ENCODE results near the gene PCCA. TPM values are rescaled to one million over a fixed set of nuclear protein-coding genes. Genes with fewer than 3 reads are reported as not detected.

PCCA gene
- total and polyA plus RNA-seq, 7 donors, result 18.0 to 45.6 (median 42.8) TPM

GRCh38 chr13:100298116-100298681, 209.3 kb downstream of the PCCA start:
- H3K27ac ChIP-seq, result no peak overlapping the region
- H3K4me3 ChIP-seq, result no peak overlapping the region
- 93 to 96% methylated on average over 2 of the region's 2 CpGs for WGBS, 2 donors
- no peaks in the 10 kb centered on the region for H3K27me3 ChIP-seq
- no peaks in the 10 kb centered on the region for H3K4me1 ChIP-seq
- intact Hi-C loops (cut with DNase I), result no loop called here
- no peak for TF ChIP-seq POLR2AphosphoS5 (IDR thresholded peaks at IDR 0.05)
- no peak for TF ChIP-seq POLR2A (IDR thresholded peaks at IDR 0.05)
- no peak for TF ChIP-seq EP300 (IDR thresholded peaks at IDR 0.05)
- TF ChIP-seq, protein P1, sequence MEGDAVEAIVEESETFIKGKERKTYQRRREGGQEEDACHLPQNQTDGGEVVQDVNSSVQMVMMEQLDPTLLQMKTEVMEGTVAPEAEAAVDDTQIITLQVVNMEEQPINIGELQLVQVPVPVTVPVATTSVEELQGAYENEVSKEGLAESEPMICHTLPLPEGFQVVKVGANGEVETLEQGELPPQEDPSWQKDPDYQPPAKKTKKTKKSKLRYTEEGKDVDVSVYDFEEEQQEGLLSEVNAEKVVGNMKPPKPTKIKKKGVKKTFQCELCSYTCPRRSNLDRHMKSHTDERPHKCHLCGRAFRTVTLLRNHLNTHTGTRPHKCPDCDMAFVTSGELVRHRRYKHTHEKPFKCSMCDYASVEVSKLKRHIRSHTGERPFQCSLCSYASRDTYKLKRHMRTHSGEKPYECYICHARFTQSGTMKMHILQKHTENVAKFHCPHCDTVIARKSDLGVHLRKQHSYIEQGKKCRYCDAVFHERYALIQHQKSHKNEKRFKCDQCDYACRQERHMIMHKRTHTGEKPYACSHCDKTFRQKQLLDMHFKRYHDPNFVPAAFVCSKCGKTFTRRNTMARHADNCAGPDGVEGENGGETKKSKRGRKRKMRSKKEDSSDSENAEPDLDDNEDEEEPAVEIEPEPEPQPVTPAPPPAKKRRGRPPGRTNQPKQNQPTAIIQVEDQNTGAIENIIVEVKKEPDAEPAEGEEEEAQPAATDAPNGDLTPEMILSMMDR (IDR thresholded peaks at IDR 0.05), result no peak
- H3K36me3 ChIP-seq, result peaks cover 0 to 3% (median 0%) of the 10 kb centered on the region in 4 donors
- no peak for DNase-seq
- H3K9me3 ChIP-seq, result no peaks in the 10 kb centered on the region

GRCh38 chr13:100298691-100299090, 209.8 kb downstream of the PCCA start:
- H3K27me3 ChIP-seq, result no peaks in the 10 kb centered on the region
- no peak for DNase-seq
- TF ChIP-seq POLR2AphosphoS5 (IDR thresholded peaks at IDR 0.05) (no peak), EP300 (IDR thresholded peaks at IDR 0.05) (no peak), POLR2A (IDR thresholded peaks at IDR 0.05) (no peak)
- TF ChIP-seq, protein P1 (IDR thresholded peaks at IDR 0.05), result no peak
- peaks cover 0 to 3% (median 0%) of the 10 kb centered on the region in 4 donors for H3K36me3 ChIP-seq
- no peaks in the 10 kb centered on the region for H3K4me1 ChIP-seq
- no peak overlapping the region for H3K27ac ChIP-seq
- no peaks in the 10 kb centered on the region for H3K9me3 ChIP-seq
- intact Hi-C loops (cut with DNase I), result no loop called here
- WGBS, 2 donors, result 81 to 91% methylated on average over 2 of the region's 2 CpGs
- no peak overlapping the region for H3K4me3 ChIP-seq

DNA sequence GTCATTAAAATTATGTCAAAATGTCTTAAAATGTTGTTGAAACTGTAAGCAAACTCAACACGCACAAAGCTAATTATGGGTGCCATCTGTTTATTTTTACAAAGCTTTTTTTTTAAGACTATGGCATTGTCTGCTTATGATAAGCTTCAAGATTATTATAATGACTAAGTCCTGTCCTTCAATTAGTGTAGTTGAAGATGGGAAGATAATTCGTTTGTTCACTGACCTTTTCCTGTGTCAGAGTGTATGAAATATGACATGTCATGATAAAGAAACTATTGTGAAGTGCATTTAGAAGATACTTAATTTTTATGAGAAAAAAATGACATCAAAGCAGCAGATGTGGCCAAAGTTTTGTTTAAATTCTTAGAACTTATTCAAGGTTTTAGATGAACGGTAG, 211.3 kb downstream of the PCCA start:
- intact Hi-C loops (cut with DNase I), result no loop called here
- Histone ChIP-seq H3K36me3 (peaks cover 0 to 3% (median 0%) of the 10 kb centered on the region in 4 donors), H3K4me1 (no peaks in the 10 kb centered on the region), H3K27me3 (no peaks in the 10 kb centered on the region), H3K27ac (no peak overlapping the region), H3K9me3 (no peaks in the 10 kb centered on the region), H3K4me3 (no peak overlapping the region)
- no peak for DNase-seq
- TF ChIP-seq POLR2A (IDR thresholded peaks at IDR 0.05) (no peak), EP300 (IDR thresholded peaks at IDR 0.05) (no peak), POLR2AphosphoS5 (IDR thresholded peaks at IDR 0.05) (no peak)
- TF ChIP-seq, protein P1 (IDR thresholded peaks at IDR 0.05), result no peak
- 84 to 86% methylated on average over 3 of the region's 3 CpGs for WGBS, 2 donors

DNA sequence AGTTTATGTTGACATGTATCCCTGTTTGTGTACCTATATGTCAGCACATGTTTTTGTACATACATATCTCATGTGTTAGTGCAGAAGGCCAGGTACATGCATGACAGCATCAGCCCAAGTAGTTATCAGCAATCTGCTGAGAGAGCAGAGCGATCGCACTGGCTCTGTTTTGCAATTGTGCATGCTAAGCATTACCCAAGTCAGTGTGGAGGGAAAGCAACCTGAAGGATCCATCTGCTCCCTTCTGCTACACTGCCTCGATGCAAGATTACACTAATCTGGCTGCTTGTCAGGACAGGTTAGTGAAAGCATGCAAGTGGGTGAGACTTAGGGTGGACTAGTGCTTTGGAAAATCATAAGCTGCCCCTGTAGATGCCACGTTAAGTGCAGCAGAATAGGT, 211.8 kb downstream of the PCCA start:
- 97 to 98% methylated on average over 4 of the region's 4 CpGs for WGBS, 2 donors
- TF ChIP-seq POLR2A (IDR thresholded peaks at IDR 0.05) (no peak), POLR2AphosphoS5 (IDR thresholded peaks at IDR 0.05) (no peak), EP300 (IDR thresholded peaks at IDR 0.05) (no peak)
- TF ChIP-seq, protein P1 (IDR thresholded peaks at IDR 0.05), result no peak
- no peak overlapping the region for H3K27ac ChIP-seq

DNA sequence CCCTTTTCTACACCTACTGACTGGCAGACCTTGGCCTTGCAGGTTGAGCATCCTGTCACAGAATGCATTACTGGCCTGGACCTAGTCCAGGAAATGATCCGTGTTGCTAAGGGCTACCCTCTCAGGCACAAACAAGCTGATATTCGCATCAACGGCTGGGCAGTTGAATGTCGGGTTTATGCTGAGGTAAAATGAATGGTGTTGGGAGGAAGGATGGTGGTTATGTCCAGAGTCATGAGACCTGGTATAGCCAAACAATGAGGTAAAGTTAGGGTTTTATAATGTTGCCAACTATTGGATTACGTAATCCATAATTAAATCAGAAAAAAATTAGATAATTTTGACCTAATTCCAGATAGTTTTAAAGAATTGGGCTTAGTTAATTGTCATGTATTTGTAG, 212.5 kb downstream of the PCCA start:
- TF ChIP-seq POLR2AphosphoS5 (IDR thresholded peaks at IDR 0.05) (no peak), EP300 (IDR thresholded peaks at IDR 0.05) (no peak), POLR2A (IDR thresholded peaks at IDR 0.05) (no peak)
- TF ChIP-seq, protein P1 (IDR thresholded peaks at IDR 0.05), result no peak
- H3K4me1 ChIP-seq, result no peaks in the 10 kb centered on the region
- no peaks in the 10 kb centered on the region for H3K27me3 ChIP-seq
- no peaks in the 10 kb centered on the region for H3K9me3 ChIP-seq
- intact Hi-C loops (cut with DNase I), result no loop called here
- no peak overlapping the region for H3K27ac ChIP-seq
- H3K36me3 ChIP-seq, result peaks cover 0 to 3% (median 0%) of the 10 kb centered on the region in 4 donors
- WGBS, 2 donors, result 87 to 91% methylated on average over 5 of the region's 5 CpGs
- H3K4me3 ChIP-seq, result no peak overlapping the region
- no peak for DNase-seq

More for the DNA sequence above, 211.8 kb downstream of the PCCA start:
- H3K4me3 ChIP-seq, result no peak overlapping the region
- peaks cover 0 to 3% (median 0%) of the 10 kb centered on the region in 4 donors for H3K36me3 ChIP-seq
- no peaks in the 10 kb centered on the region for H3K27me3 ChIP-seq
- intact Hi-C loops (cut with DNase I), result no loop called here
- no peaks in the 10 kb centered on the region for H3K9me3 ChIP-seq
- no peak for DNase-seq
- no peaks in the 10 kb centered on the region for H3K4me1 ChIP-seq
